IMR-90 (cell line): ENCODE results near the gene PILRB. TPM values are rescaled to one million over a fixed set of nuclear protein-coding genes. Genes with fewer than 3 reads are reported as not detected.
A peak's percentile ranks its signal among the peaks of the same experiment; 100 is the strongest.
"Not testable (repeated sequence)": the region's sequence is repeated elsewhere in the genome, so short reads cannot be mapped to it uniquely, and the experiment has no call there.

Experiments used
- ATAC-seq: fragments of 200-7000 bp; cut with Tn5 transposase; 2 replicates; pipeline ENCODE4 v1.9.1; 2020; ENCODE audit warnings: low read depth, mild to moderate bottlenecking, moderate library complexity
- BruUV-seq: library from RNA; stranded (reverse); fragments of 400-500 nt; replicated peaks from 2 replicates; lab custom pipeline; 2021; lab: Mats Ljungman, UMichigan
- CTCF ChIA-PET: fragments of 300-600 bp; formaldehyde crosslinking; extraction: SDS; loops from one replicate; lab custom pipeline; 2021; ENCODE audit warnings: antibody characterized with exemption; lab: Yijun Ruan, JAX
- POLR2A ChIA-PET: fragments of 300-600 bp; sonication (Branson Sonifier 250); formaldehyde crosslinking; loops from one replicate; lab custom pipeline; 2022; ENCODE audit warnings: antibody characterized with exemption; ENCODE audit not compliant: unreplicated experiment; lab: Charles Lee
- DNase-seq: peaks from one replicate; pipeline ENCODE4 v3.0.0; 2013
- H2AFZ ChIP-seq: replicated peaks from 2 replicates; pipeline ENCODE3; 2013; ENCODE audit warnings: low read length, mild to moderate bottlenecking; ENCODE audit not compliant: poor library complexity
- H2AK5ac ChIP-seq: 2 replicates; pipeline ENCODE4 v1.6.1; 2013; ENCODE audit warnings: low read depth, low read length, inconsistent platforms
- H2AK9ac ChIP-seq: replicated peaks from 2 replicates; pipeline ENCODE3; 2013; ENCODE audit warnings: mild to moderate bottlenecking, low read depth, low read length, moderate library complexity; ENCODE audit not compliant: poor library complexity
- H2BK120ac ChIP-seq: 2 replicates; pipeline ENCODE4 v1.6.1; 2013; ENCODE audit warnings: low read depth, low read length, inconsistent platforms
- H2BK15ac ChIP-seq: 3 replicates; pipeline ENCODE4 v1.6.1; 2013; ENCODE audit warnings: low read depth, low read length, inconsistent platforms
- H2BK20ac ChIP-seq: 2 replicates; pipeline ENCODE4 v1.6.1; 2013; ENCODE audit warnings: low read depth, mild to moderate bottlenecking, inconsistent platforms, low read length, moderate library complexity
- H2BK5ac ChIP-seq: 2 replicates; pipeline ENCODE4 v1.6.1; 2013; ENCODE audit warnings: mild to moderate bottlenecking, low read depth, low read length, inconsistent platforms; ENCODE audit not compliant: poor library complexity, severe bottlenecking
- H3K14ac ChIP-seq: replicated peaks from 2 replicates; pipeline ENCODE4 v1.6.1; 2013; ENCODE audit warnings: low read depth, low read length, inconsistent platforms
- H3K18ac ChIP-seq: 2 replicates; pipeline ENCODE4 v1.6.1; 2013; ENCODE audit warnings: low read depth, low read length, control low read depth
- H3K23ac ChIP-seq: 2 replicates; pipeline ENCODE4 v1.6.1; 2013; ENCODE audit warnings: low read depth, low read length, inconsistent platforms
- H3K27ac ChIP-seq: 2 replicates; pipeline ENCODE4 v1.5.1; 2013; ENCODE audit warnings: mild to moderate bottlenecking, control low read depth, low read length; ENCODE audit not compliant: insufficient read depth
- H3K27me3 ChIP-seq: 2 replicates; pipeline ENCODE4 v1.6.1; 2013; ENCODE audit warnings: low read length; ENCODE audit not compliant: control insufficient read depth, insufficient read depth
- H3K36me3 ChIP-seq: 2 replicates; pipeline ENCODE4 v1.6.1; 2013; ENCODE audit warnings: low read length, mixed read lengths; ENCODE audit not compliant: control insufficient read depth, insufficient read depth
- H3K4ac ChIP-seq: 2 replicates; pipeline ENCODE4 v1.6.1; 2013; ENCODE audit warnings: low read depth, low read length, inconsistent platforms
- H3K4me1 ChIP-seq: 2 replicates; pipeline ENCODE4 v1.6.1; 2013; ENCODE audit warnings: low read length, mixed read lengths; ENCODE audit not compliant: control insufficient read depth, insufficient read depth
- H3K4me2 ChIP-seq: 2 replicates; pipeline ENCODE4 v1.6.1; 2013; ENCODE audit warnings: low read depth, mild to moderate bottlenecking, control low read depth, low read length, moderate library complexity
- H3K4me3 ChIP-seq: 2 replicates; pipeline ENCODE4 v1.5.1; 2013; ENCODE audit warnings: low read depth, mild to moderate bottlenecking, control low read depth, low read length, moderate library complexity; ENCODE audit not compliant: insufficient read depth
- H3K56ac ChIP-seq: 2 replicates; pipeline ENCODE4 v1.6.1; 2013; ENCODE audit warnings: low read length, inconsistent platforms; ENCODE audit not compliant: insufficient read depth; ENCODE audit errors: extremely low read depth
- H3K79me1 ChIP-seq, 2 experiments: 2 replicates each; pipeline ENCODE4 v1.6.1; 2013; ENCODE audit warnings: low read length in 2 of 2, inconsistent platforms in 1 of 2, low read depth in 1 of 2
- H3K9ac ChIP-seq: 2 replicates; pipeline ENCODE4 v1.6.1; 2013; ENCODE audit warnings: low read depth, low read length, control low read depth
- H3K9me1 ChIP-seq: 2 replicates; pipeline ENCODE4 v1.6.1; 2013; ENCODE audit warnings: low read length, inconsistent platforms; ENCODE audit not compliant: insufficient read depth
- H3K9me3 ChIP-seq: 2 replicates; pipeline ENCODE4 v1.6.1; 2013; ENCODE audit warnings: low read length; ENCODE audit not compliant: control insufficient read depth, insufficient read depth
- H4K20me1 ChIP-seq: 2 replicates; pipeline ENCODE4 v1.6.1; 2013; ENCODE audit warnings: low read length, inconsistent platforms; ENCODE audit not compliant: insufficient read depth
- H4K5ac ChIP-seq: 2 replicates; pipeline ENCODE4 v1.6.1; 2013; ENCODE audit warnings: mild to moderate bottlenecking, low read depth, low read length, control low read depth
- H4K8ac ChIP-seq, 2 experiments: 2 replicates each; pipeline ENCODE4 v1.6.1; 2013; ENCODE audit warnings: low read depth in 2 of 2, low read length in 2 of 2, control low read depth in 1 of 2, inconsistent platforms in 1 of 2
- H4K91ac ChIP-seq: 2 replicates; pipeline ENCODE4 v1.6.1; 2013; ENCODE audit warnings: low read depth, low read length, inconsistent platforms; ENCODE audit not compliant: insufficient read depth
- BHLHE40 ChIP-seq: fragments of 150-350 bp; IDR thresholded peaks from 2 replicates; pipeline ENCODE4 v1.6.1; 2016; ENCODE audit warnings: mild to moderate bottlenecking, low read depth, low read length
- CEBPB ChIP-seq: IDR thresholded peaks from 2 replicates; pipeline ENCODE4 v1.6.1; 2012; ENCODE audit warnings: low read depth, low read length, improper control_type of control experiment
- POLR2A ChIP-seq: IDR thresholded peaks from 2 replicates; pipeline ENCODE4 v1.6.1; 2012; ENCODE audit warnings: mild to moderate bottlenecking, low read depth, low read length
- WGBS, 2 experiments: methylation state at CpG; one replicate each; pipeline versions ENCODE4 v1.1.5 to v1.1.7; 2013; ENCODE audit warnings: missing lambda C conversion rate in 2 of 2; ENCODE audit not compliant: insufficient read length in 1 of 2; ENCODE audit errors: extremely low coverage in 2 of 2; 5-methylcytosine and 5-hydroxymethylcytosine counted together
- dilution Hi-C: fragments of 300-500 bp; cut with HindIII; formaldehyde crosslinking; loops from one replicate; pipeline ENCODE4 v1.14.3; 2018; ENCODE audit warnings: low sequenced_read_pairs; ENCODE audit not compliant: unreplicated experiment
- in situ Hi-C: fragments of 300-500 bp; cut with MboI; formaldehyde crosslinking; loops from 3 replicates; pipeline ENCODE4 v1.14.3; 2019; ENCODE audit warnings: low sequenced_read_pairs, inconsistent platforms, mixed read lengths
- intact Hi-C: fragments of 100-400 bp; cut with micrococcal nuclease; formaldehyde crosslinking; loops from 2 replicates; pipeline ENCODE4 v1.10.0; 2022
- polyA plus RNA-seq, 3 experiments: library from polyadenylated mRNA; depleted of rRNA; stranded (reverse); fragments of >200 nt; gene quantifications; 2 replicates each; pipeline ENCODE4 v1.2.3, GENCODE V29; 2012; ENCODE audit warnings: low replicate concordance in 1 of 3
- total RNA-seq: library from RNA; depleted of rRNA; stranded (reverse); fragments of >200 nt; gene quantifications from 2 replicates; pipeline ENCODE4 v1.2.3, GENCODE V29; 2012

Gene PILRB
- total and polyA plus RNA-seq, 2 of the 4 experiments (the other 2 are of a cell fraction): 3.4 to 22.2 TPM

GRCh38 chr7:100364480-100364879 is 6.6 kb downstream of the PILRB start:
- Histone ChIP-seq H3K9me3 (no peaks in the 10 kb centered on the region), H3K4me2 (no peak overlapping the region), H2BK5ac (no peak overlapping the region), H2AK5ac (no peak overlapping the region), H2AK9ac (no peak overlapping the region), H4K5ac (no peak overlapping the region), H3K4me3 (no peak overlapping the region), H2AFZ (no peak overlapping the region), H3K14ac (no peak overlapping the region), H3K4me1 (no peaks in the 10 kb centered on the region), H3K4ac (no peak overlapping the region), H3K56ac (no peak overlapping the region), H3K27me3 (no peaks in the 10 kb centered on the region), H4K91ac (no peak overlapping the region), H2BK120ac (no peak overlapping the region), H3K9ac (no peak overlapping the region), H4K8ac (no peak overlapping the region), H3K9me1 (0 out of 2 replicates have a peak, but pooled peaks cover 3% of the 10 kb centered on the region), H2BK20ac (no peak overlapping the region), H2BK15ac (no peak overlapping the region), H3K79me1 (no peaks in the 10 kb centered on the region; a peak in 1 of 4 replicates), H3K27ac (no peak overlapping the region), H4K20me1 (no peaks in the 10 kb centered on the region), H3K18ac (no peak overlapping the region), H3K23ac (no peak overlapping the region), H3K36me3 (peaks cover 27% of the 10 kb centered on the region)
- CTCF ChIA-PET: no interaction called here
- TF ChIP-seq BHLHE40 (no peak), POLR2A (no peak), CEBPB (no peak)
- ATAC-seq (no peak), DNase-seq (no peak)
- BruUV-seq: TSS peak; percentile 26
- POLR2A ChIA-PET: no interaction called here
- intact Hi-C loops (no loop called here), in situ Hi-C loops (no loop called here), dilution Hi-C loops (no loop called here)
- no CpG with 5 or more reads among the region's 6 CpGs for WGBS, 2 experiments

- WGBS, 2 experiments: no CpG with 5 or more reads among the region's 7 CpGs
- peaks cover 17% of the 10 kb centered on the region for H3K36me3 ChIP-seq
- H2BK5ac ChIP-seq, H3K4me1 ChIP-seq, H4K8ac ChIP-seq, H2BK20ac ChIP-seq, H4K20me1 ChIP-seq, H3K14ac ChIP-seq, H3K4me3 ChIP-seq, BruUV-seq, H3K56ac ChIP-seq, H2BK15ac ChIP-seq, H3K27me3 ChIP-seq, dilution Hi-C loops, H3K9me1 ChIP-seq, DNase-seq, H3K4me2 ChIP-seq, H3K79me1 ChIP-seq, H3K4ac ChIP-seq, H2BK120ac ChIP-seq, H3K9ac ChIP-seq, H2AK5ac ChIP-seq, H2AFZ ChIP-seq, H3K18ac ChIP-seq, H3K23ac ChIP-seq, H4K91ac ChIP-seq, POLR2A ChIA-PET, intact Hi-C loops, H3K9me3 ChIP-seq, H4K5ac ChIP-seq, H3K27ac ChIP-seq, in situ Hi-C loops, ATAC-seq: not testable (repeated sequence)
- peak overlapping the region; percentile 37 for H2AK9ac ChIP-seq
- CTCF ChIA-PET: interaction anchor here (0.7 kb wide), 1 partner anchor 41 kb away, joined by 4 read pairs; no protein-coding TSS in a partner anchor
Measured at GRCh38 chr7:100365998-100366367, 8.1 kb downstream of the PILRB start.
